GM20431 (cell line): ENCODE results near the gene NTN1.
"Not testable (repeated sequence)": the region's sequence is repeated elsewhere in the genome, so short reads cannot be mapped to it uniquely, and the experiment has no call there.

ENCODE experiments used
- in situ Hi-C: fragments of 300-500 bp; cut with MseI, MboI; formaldehyde crosslinking; loops from one replicate; pipeline ENCODE4 v1.15.0; 2020; ENCODE audit warnings: low sequenced_read_pairs; ENCODE audit not compliant: unreplicated experiment

The NTN1 gene

DNA sequence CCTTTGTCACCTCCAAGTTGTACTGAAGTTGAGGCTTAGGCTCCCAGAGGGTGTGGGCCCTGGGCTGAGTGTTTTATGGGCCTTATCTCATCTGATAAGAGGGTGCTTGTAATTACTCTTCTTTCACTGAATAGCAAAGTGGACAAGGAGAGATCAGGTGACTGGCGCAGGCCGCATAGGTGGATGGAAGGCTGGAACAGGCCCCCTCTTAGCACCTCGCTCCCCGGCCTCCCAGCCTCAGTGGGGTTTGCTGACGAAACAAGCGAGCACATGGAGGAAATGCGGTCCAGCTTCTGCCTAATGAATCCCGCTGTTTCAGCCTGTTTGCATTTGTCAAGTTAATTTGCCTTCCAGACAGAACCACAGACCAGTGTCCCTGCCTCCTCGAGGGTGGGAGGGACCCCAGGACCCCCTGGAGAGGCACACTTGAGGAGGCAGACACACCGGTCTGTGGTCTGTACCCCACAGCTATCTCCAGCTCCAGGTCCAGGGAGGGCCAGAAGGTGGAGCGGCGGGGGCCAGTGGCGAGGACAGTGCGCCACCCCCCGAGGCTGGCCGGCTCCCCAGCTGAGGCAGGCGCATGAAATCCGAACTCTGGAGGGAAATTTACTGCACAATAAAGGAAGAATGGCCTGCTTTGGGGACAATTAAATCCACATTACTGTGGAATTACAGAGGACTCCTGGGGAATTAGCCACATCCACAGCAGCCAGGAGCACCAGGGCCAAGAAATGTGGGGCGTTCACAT is 123.4 kb downstream of the NTN1 start:
- in situ Hi-C loops, result no loop called here

DNA sequence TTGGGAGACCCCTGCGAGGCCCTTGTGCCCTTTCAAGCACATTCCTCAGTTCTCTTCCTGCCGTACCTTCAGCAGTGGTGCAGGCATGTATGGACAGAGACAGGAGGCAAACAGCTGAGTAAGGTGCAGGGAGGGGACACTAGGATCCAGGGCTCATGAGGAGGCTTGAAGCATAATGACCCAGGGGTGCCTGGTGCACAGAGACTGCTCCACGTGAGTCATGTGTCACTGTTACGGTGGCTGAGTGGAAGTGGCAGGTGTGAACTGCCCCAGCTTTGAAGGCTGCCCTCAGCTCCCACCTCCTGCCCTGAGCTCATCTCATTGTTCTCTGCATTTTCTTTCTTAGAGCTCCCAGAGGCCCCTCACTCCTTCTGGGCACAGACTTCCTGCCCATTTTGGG is 124.8 kb downstream of the NTN1 start:
- in situ Hi-C loops, result no loop called here

DNA sequence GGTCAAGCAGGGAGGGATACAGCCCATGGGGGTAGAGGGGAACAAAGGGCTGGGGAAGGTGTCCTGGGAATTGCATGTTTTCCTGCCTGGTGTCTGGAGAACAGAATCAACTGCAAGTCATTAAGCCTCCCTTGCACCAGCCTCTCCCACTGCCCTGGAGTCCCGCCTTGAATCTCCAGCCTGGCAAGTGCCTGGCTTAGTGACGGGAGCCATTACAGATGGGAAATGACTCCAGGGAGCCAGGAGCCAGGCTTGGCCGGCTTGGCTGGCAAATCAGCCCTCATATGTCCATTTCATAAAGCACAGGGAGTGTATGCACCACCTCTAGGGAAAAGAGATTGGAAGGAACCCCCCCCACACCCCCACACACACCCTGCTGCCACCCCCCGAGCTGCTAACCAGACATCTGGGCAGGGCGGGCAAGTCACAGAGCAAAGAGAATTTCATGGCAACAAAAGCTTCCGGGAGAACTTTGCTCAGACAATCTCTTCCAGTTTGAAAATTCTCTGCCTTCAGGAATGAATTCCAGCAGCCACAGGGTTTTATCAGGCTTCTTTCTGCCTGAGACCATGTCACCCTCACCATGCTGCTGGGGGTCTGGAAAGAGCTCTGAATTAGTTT is 127.7 kb downstream of the NTN1 start:
- in situ Hi-C loops, result no loop called here

DNA sequence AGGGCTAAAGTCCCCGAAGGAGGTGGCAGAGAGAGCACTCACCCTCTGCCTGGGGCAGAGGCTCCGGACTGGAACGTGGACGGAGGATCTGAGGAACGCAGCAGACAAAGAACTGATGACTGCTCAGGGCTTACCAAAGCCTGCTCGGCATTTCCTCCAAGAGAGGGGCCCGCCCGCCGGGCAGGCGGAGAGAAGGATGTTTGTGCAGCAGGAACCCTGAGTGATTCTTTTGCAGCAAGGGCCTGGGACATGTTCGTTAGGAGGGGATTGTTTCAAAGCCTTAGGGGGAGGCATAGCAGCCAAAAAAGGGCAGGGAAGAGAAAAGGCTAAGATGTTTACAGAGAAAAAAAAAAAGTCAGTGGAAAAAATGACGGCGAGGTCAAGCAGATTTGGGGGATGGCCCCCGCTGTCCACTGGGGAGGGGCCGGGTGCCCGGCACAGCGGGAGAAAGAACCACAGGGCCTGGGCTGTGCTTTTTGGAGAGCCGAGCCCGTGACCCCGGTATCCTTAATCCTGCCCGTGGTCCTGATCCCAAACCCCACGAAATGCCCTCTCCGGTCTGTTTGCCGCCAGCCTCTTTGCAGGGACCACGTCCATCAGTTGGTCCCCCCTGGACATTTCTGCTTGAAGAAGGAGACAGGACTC is 129.3 kb downstream of the NTN1 start:
- in situ Hi-C loops, result no loop called here

DNA sequence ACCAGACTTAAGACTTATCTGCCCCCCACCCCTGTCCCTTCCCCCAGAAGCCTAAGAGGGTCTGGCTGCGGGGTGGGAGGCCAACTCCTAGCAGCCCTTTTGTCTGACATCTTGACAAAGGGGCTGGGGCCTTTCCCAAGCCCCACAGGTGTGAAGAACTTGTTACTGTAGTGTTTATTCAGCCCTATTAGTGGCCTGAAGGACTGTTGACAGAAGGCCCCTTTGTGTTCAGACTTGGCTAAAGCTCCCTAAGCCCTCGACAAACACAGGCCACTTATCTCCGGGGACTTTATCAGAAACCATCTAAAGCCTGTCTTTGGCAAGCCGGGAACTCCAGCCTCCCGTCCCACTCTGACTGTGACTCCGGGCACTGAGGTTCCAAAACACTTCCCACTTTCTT is 129.8 kb downstream of the NTN1 start:
- in situ Hi-C loops, result no loop called here

DNA sequence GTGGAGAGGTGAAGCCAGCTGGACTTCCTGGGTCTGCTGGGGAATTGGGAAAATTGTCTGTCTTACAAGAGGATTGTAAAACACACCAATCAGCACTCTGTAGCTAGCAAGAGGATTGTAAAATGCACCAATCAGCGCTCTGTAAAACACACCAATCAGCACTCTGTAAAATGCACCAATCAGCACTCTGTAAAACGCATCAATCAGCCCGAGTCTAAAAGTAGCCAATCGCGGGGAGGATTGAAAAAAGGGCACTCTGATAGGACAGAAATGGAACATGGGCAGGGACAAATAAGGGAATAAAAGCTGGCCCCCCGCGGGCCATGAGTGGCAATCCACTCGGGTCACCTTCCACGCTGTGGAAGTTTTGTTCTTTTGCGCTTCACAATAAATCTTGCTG is 130.4 kb downstream of the NTN1 start:
- in situ Hi-C loops, result not testable (repeated sequence)

DNA sequence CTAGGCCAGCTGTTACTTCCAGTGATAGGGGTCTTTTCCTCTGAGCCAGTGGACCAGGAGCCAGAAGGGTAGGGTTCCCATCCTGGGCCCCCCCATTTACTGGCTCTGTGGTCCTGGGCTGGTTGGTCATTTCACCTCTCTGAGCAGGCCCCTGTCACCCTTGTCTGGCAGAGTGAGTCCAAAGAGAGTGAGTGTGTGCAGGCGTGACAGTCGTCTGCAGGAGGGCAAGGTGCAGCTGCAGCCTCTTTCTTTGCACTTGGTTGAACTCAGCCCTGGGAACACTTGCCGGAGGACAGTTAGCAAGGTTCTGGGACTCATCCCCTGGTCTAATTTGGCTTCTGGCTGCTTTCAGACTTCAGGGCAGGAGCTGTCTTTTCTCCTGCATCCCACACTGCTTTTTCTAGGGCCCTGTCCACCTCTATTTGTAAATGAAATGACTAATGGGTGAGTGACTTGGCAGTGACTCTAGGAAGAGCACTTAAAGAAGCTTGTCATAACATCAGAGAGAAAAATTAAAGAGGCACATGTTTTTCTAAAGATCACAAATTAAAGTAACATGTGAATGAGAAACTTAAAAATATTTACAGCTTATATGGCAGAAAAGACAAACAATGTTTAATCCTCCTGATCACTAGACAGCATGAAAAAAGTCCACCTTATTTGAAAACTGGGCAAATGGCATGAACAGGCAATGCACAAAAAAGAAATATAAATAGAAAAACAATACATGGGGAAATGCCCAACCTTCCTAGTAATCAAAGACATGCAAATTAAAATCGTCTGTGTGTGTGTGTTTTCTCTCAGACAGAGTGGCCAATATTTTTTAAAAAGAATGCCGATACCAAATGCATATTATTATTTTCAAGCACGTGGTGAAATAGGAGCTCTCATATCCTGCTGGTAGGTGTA is 137.5 kb downstream of the NTN1 start:
- in situ Hi-C loops, result no loop called here

DNA sequence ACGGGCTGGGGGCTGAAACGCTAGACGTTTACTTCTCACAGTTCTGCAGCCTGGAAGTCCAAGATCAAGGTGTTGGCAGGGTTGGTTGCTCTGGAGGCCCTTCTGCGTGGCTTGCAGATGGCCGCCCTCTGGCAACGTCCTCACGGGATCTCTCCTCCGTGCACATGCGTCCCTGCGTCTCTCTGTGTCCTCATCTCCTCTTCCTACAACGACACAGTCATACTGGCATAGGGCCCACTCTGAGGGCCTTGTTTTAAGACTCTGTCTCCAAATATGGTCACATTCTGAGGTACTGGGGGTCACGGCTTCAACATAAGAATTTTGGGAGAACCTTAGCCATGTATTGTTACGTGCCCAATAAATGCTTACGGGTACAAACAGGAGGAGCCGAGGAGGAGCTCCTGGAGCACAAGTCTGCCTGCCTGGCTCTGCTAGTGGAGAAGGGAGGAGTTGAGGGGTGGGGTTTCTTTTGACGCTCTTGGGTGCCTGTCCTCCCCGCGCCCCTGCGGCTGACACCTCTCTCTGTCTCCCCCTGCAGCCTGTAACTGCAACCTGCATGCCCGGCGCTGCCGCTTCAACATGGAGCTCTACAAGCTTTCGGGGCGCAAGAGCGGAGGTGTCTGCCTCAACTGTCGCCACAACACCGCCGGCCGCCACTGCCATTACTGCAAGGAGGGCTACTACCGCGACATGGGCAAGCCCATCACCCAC is 141.1 kb downstream of the NTN1 start:
- in situ Hi-C loops, result no loop called here

DNA sequence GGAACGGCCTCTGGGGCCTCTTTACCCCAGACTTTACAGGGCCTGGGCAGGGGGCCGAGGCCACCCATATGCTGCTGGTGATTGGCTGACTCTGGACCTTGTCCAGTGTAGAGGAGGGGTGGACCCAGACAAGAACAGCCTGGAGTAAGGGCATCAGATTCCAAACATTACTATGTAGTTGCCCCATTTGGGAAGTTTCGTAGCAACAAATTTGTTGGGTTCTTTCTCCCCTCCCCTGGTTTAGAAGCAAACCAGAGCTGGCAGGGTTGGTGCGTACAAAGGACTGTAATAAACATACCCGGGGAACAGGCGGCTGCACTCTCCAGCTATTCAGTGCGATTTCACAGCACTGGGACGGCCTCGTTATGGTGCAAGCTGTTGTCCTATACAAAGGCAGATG is 145.5 kb downstream of the NTN1 start:
- in situ Hi-C loops, result no loop called here

DNA sequence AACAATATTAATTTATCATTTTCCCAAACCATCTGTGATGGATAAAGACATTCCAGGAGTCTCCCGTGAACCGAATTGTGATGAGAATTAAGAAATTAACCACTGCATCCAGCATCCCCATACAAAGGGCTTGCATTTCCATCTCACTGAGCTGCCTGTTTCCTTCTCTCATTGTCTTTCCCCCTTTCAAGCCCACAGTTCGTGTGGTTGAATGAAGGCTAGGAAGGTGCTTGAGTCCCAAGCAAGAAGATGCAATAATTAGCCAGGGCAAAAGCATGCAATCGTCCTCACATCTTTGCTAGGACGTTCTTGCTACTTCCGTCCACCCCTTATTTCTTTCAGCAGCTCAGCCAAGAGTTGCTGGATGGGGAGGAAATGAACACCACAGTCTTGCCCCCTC is 146.1 kb downstream of the NTN1 start:
- in situ Hi-C loops, result no loop called here

DNA sequence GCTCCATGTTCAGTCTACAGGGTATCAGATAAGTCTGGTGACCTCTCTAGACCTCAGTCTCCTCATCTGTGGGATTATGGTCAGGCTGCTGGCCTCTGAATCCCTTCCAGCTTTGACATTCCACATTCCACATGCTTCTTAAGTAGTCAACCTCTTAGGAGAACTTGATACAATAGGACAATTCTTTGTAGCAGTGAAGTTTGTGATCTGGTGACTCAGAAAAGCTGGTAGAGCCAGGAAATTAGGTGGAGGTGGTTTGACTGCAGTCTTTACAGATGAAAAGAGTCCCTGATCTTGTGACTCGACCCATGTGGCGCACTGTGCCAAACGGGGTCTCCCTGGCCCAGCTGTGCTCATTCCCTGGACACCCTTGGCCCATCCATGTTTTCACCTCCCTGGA is 147.8 kb downstream of the NTN1 start:
- in situ Hi-C loops, result no loop called here

DNA sequence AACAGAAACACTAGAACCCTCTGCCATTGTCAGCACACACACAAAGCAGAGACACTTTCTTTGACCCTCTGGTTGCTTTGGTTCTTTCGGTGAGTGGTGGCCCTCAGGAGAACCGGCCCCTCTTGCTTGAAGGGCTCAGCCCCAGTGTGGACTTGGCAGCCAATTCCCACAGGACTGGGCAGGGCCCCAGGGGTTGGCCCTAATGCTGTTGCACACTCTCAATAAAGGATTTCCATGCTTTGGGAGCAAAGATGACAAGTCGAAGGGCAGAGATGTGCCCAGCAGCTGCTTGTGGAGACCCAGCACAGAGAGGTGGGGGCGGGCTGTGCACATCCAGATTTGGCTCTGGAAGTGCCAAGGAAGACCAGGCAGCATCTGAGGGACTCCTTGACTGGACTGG is 149.0 kb downstream of the NTN1 start:
- in situ Hi-C loops, result no loop called here

DNA sequence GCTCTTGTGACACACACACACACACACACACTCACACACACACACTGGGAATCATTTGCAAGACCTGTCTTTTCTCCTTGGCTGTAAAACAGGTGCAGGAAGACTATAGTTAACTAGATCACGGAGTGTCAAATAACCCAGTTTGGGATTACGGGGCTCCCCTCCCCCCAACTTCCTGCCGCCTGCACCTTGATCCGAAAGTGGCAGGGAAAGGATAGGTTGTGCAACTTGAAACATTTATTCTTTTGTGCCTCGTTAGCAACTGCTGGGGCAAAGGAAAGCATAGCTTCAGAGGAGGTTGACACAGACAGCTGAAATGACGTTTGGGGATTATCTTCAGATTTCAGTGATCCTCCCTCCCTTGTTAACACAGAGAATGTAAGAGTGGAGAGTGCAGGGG is 149.5 kb downstream of the NTN1 start:
- in situ Hi-C loops, result no loop called here

DNA sequence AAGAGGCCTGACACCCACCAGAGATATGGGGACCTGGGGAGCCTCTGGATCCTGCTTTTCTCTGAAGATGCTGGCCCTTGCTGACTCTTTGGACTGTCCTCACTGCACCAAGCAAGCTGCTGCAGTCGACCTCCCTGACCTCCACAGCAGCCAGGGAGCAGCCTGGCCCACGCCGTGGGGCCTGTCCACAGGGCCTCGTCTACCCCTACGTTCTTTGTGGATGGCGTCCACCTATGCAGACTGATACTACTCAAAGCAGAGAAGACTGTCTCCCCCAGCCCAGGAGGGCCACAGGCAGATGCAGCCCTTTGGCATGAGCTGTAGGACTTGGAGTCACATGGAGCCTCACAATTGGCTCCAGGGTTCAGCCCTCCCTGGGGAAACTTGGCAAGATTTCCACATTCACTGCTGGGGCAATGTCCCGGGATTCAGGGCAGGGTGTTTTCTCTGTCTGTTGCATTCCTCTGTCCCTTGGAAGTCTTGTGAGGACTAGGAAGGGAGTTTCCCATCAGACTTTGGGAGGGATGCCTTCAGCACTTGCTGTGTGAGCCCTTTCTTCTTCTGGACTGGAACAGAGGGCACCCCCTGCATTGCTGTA is 152.2 kb downstream of the NTN1 start:
- in situ Hi-C loops, result no loop called here

DNA sequence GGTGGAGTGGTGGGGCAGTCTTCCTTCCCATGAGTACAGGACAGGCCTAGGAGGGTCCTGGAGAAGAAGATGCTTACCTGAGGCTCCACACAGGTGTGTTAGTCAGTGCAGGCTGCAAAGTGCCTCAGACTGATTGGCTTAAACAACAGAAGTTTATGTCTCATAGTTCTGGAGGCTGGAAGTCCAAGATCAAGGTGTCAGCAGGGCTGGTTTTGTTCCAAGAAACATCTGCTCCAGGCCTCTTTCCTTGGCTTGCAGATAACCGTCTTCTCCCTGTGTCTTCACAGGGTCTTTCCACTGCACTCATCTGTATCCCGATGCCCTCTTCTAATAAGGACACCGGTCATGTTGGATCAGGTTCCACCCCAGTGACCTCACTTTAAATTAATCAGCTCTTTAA is 153.0 kb downstream of the NTN1 start:
- in situ Hi-C loops, result no loop called here

DNA sequence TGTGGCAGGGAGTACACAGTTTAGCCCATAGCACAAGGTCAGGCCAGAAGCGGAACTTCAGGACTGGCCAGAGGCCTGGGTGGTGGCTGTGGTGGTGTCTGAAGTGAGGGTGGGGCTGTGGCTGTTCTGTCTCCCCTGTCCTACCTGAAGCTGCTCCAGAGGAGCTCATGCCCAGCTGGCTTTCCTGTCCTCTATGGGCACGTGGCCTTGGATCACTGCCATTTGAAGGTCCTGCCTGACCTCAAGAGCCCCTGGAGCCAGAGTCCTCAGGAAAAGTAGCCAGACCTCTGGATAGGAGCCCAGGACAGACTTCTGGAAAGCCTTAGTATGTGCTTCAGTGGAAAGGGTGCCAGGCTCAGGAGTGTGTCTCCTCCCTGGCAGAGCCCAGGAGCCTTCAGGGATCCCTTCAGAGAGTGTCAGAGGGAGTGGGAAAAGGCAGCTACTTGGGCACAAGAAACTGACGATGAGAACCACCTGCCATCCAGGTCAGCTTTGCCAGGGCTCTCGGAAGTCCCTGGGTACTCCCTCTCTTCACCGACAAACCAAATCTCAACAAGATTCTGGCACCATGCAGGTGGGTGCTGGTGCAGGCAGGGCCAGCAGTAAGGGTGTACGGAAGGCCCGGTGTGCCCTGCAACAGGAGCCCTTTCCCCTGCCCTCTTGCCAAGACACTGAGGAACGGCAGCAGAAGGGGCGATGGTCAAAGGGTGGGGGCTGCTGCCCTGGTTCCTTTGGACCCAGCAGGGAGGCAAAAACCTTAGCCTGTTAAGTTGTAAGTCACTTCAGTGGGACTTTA is 153.7 kb downstream of the NTN1 start:
- in situ Hi-C loops, result no loop called here

DNA sequence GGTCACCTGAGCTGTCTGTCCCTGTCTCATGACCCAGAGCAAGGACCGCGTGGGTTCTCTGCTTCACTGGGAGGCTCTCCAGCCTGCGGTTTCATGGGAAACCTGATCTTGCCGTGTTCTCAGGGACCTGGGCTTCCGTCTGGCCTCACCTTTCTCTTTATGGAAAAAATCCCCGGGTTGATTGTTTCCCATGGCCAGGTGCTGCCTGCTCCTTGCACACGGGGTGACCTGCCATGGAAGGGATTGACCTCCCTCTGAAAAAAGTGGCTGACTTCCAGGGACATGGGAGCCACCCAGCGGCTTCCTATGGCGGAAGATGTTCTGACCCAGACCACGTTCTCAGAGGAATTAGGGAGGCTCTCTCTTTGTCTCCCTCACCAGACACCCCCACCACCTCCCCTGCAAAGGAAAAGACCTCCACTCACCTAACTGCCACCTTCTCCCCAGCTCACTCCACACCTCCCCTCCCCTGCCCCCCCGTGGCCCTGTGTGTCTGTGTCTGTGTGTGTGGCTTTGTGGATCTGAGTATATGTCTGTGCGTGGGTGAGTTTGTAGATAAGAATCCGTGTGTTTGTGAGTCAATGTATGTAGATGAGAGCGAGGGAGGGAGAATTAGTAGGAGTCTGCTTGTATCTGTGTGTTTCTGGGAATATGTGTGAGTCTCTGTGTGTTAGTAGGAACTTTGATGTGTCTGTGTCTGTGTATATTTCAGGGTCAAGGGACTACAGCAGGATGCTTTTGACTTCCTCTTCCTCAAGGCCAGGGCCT is 154.6 kb downstream of the NTN1 start:
- in situ Hi-C loops, result no loop called here

DNA sequence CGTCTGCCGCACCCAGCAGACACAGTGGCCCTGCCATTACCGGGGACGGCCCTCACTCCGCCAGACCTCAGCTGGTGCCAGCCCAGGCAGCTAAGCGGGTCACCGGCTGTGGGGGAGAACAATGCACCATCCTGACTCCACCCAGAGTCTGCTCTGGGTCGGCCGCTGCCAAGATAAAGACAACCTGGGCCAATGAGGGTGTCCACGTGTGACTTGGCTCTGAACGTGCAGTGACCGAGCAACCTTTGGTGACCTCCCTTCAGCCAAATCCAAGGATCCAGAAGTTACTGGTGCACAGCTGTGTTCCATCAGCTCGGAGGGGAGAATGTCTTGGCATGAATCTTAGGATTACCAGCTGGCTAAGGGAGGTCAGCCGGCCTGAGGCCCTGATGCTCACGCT is 155.9 kb downstream of the NTN1 start:
- in situ Hi-C loops, result no loop called here
